CD4-positive, alpha-beta memory T cell (primary cell): ENCODE measurements around the gene MYO18A. TPM values are rescaled to one million over a fixed set of nuclear protein-coding genes. Genes with fewer than 3 reads are reported as not detected.

ENCODE experiments used
- CTCF ChIA-PET: fragments of 350-600 bp; sonication (Branson Sonifier 250); formaldehyde crosslinking; loops from one replicate; lab custom pipeline; 2021; ENCODE audit warnings: inconsistent platforms; ENCODE audit not compliant: partially characterized antibody; lab: Charles Lee
- POLR2A ChIA-PET: fragments of 350-600 bp; sonication (Branson Sonifier 250); formaldehyde crosslinking; loops from one replicate; lab custom pipeline; 2021; ENCODE audit not compliant: partially characterized antibody; lab: Charles Lee
- DNase-seq, 5 donors: peaks; one replicate each; pipeline versions ENCODE4 v3.0.0 to v3.0.0-alpha.2; 2020 to 2022; ENCODE audit warnings: mixed read lengths in 1 of 5
- H3K27ac ChIP-seq: one replicate; pipeline ENCODE4 v1.7.0; 2013; ENCODE audit warnings: low read depth, low read length
- H3K27me3 ChIP-seq: 2 replicates; pipeline ENCODE4 v1.7.0; 2013; ENCODE audit warnings: mild to moderate bottlenecking, low read length, moderate library complexity; ENCODE audit not compliant: insufficient read depth
- H3K36me3 ChIP-seq: 2 replicates; pipeline ENCODE4 v1.7.0; 2013; ENCODE audit warnings: mild to moderate bottlenecking, low read length, moderate library complexity; ENCODE audit not compliant: insufficient read depth
- H3K4me1 ChIP-seq: 2 replicates; pipeline ENCODE4 v1.7.0; 2013; ENCODE audit warnings: mild to moderate bottlenecking, low read length, moderate library complexity; ENCODE audit not compliant: insufficient read depth
- H3K4me3 ChIP-seq, 2 donors: one replicate each; pipeline ENCODE4 v1.7.0; 2013; ENCODE audit warnings: low read length in 2 of 2, mild to moderate bottlenecking in 1 of 2
- H3K9me3 ChIP-seq, 2 donors: one replicate each; pipeline ENCODE4 v1.7.0; 2013; ENCODE audit warnings: low read length in 2 of 2, control low read depth in 1 of 2; ENCODE audit not compliant: control insufficient read depth in 1 of 2
- H3K27ac Mint-ChIP-seq, 7 donors: one replicate each; pipeline ENCODE4 v1.8.0; 2020 to 2021; ENCODE audit warnings: mixed read lengths in 7 of 7, mild to moderate bottlenecking in 6 of 7, inconsistent platforms in 3 of 7, moderate library complexity in 3 of 7
- H3K27me3 Mint-ChIP-seq, 2 donors: one replicate each; pipeline ENCODE4 v1.8.0; 2020 to 2021; ENCODE audit warnings: mixed read lengths in 2 of 2
- H3K36me3 Mint-ChIP-seq, 2 donors: one replicate each; pipeline ENCODE4 v1.8.0; 2020 to 2021; ENCODE audit warnings: mixed read lengths in 2 of 2, inconsistent platforms in 1 of 2, mild to moderate bottlenecking in 1 of 2
- H3K4me1 Mint-ChIP-seq, 4 donors: one replicate each; pipeline ENCODE4 v1.8.0; 2020 to 2021; ENCODE audit warnings: mixed read lengths in 4 of 4, mild to moderate bottlenecking in 1 of 4
- H3K4me3 Mint-ChIP-seq, 8 donors: one replicate each; pipeline ENCODE4 v1.8.0; 2020 to 2021; ENCODE audit warnings: mixed read lengths in 8 of 8, mild to moderate bottlenecking in 7 of 8, moderate library complexity in 6 of 8, inconsistent platforms in 3 of 8
- H3K9me3 Mint-ChIP-seq, 8 donors: one replicate each; pipeline ENCODE4 v1.8.0; 2020 to 2021; ENCODE audit warnings: mixed read lengths in 8 of 8, mild to moderate bottlenecking in 5 of 8, inconsistent platforms in 3 of 8, moderate library complexity in 1 of 8
- intact Hi-C: fragments of 100-400 bp; cut with micrococcal nuclease; formaldehyde crosslinking; loops from one replicate; pipeline ENCODE4 v1.15.1; 2023
- polyA plus RNA-seq, 2 donors: library from polyadenylated mRNA; unstranded; fragments of 300-500 nt; fragmentation: Illumina TruSeq; gene quantifications; one replicate each; pipeline ENCODE4 v1.2.3, GENCODE V29; 2021
- total RNA-seq, 2 experiments: library from RNA; stranded (reverse); gene quantifications; one replicate each; pipeline ENCODE4 v1.2.3, GENCODE V29; 2021

The MYO18A gene
- total and polyA plus RNA-seq, 4 experiments from 2014 or later: 6.0 to 136 (median 89.5) TPM

DNA sequence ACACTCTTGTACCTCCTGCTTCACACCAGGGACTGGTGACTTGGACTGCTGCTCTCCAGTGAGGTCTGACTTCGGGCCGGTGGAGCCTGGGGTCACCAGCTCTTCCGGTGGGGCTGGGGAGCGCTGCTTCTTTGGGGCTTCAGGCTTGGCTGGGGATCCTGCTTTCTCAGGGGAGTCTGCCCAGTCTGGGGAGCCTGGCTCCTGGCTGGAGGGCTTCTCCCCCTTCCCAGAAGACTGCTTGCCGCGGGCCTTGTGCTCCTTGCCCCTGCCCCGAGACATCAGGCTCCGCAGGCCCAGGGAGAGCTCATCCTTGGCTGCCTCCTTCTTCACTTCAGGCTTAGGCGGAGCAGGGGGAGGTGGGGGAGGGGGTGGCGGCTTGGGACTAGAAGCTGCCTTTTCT, 52.4 kb downstream of the MYO18A start:
- Mint-ChIP-seq H3K27me3 (no peaks in the 10 kb centered on the region), H3K4me1 (peaks cover 13 to 34% (median 25%) of the 10 kb centered on the region in 4 donors), H3K9me3 (no peaks in the 10 kb centered on the region), H3K4me3 (no peak overlapping the region), H3K27ac (no peak overlapping the region), H3K36me3 (peaks cover 0 to 30% of the 10 kb centered on the region in 2 donors)
- no peaks in the 10 kb centered on the region for H3K27me3 ChIP-seq
- H3K9me3 ChIP-seq: no peaks in the 10 kb centered on the region
- H3K4me3 ChIP-seq: no peak overlapping the region
- intact Hi-C loops: no loop called here
- H3K4me1 ChIP-seq: peaks cover 32% of the 10 kb centered on the region
- ChIA-PET CTCF (interaction anchor here (0.7 to 11.4 kb wide), 4 partner anchors 10 to 162 kb away, joined by 3 to 77 read pairs (median 14); no protein-coding TSS in a partner anchor), POLR2A (interaction anchor here (0.7 to 5.0 kb wide), 2 partner anchors 12 to 408 kb away, joined by 3 to 32 read pairs; no protein-coding TSS in a partner anchor)
- peaks cover 27% of the 10 kb centered on the region for H3K36me3 ChIP-seq
- H3K27ac ChIP-seq: no peak overlapping the region
- DNase-seq: no peak

DNA sequence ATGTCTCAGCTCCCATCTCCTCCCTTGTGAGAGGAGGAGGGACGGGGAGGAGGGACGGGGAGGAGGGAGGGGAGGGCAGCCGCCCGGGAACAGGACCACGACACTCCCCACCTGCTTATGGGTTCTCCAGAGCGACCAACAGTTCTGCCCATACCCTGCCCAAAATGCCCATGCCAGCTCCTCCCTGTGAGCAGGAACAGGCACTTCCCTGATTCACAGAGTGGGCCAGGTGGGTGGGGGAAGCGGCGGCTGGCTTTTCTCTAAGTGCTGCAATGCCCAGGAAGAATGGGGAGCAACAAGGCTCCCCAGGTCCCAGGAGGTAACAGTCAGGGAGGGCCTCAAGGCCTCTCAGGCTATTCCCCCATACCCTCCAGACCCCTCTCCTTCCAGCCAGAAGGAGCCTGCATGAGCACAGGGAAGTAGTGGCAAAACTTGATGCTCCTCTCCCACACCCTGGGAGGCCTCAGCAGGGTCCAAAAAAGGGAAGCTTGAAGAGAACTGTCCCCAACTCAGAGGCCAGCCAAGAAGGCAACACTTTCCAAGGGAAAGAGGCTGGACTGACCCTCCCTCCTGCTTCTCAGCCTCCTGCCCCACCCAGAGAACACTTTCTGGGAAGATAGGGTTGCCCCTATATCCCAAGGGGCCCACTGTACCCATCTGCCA, 53.8 kb downstream of the MYO18A start:
- no peaks in the 10 kb centered on the region for H3K27me3 ChIP-seq
- ChIA-PET POLR2A (interaction anchor here (2.9 kb wide), 1 partner anchor 18 kb away, joined by 18 read pairs; no protein-coding TSS in a partner anchor), CTCF (interaction anchor here (2.7 to 11.4 kb wide), 6 partner anchors 9 to 243 kb away, joined by 8 to 213 read pairs (median 60); partner anchors contain the start of gene MYO18A)
- no peaks in the 10 kb centered on the region for H3K9me3 ChIP-seq
- Mint-ChIP-seq H3K9me3 (no peaks in the 10 kb centered on the region), H3K4me3 (no peak overlapping the region), H3K27me3 (no peaks in the 10 kb centered on the region), H3K4me1 (peaks cover 8 to 20% (median 14%) of the 10 kb centered on the region in 4 donors), H3K27ac (peak overlapping the region in 2 of 7 donors; percentile 48 to 62), H3K36me3 (peaks cover 6 to 32% of the 10 kb centered on the region in 2 donors)
- H3K4me1 ChIP-seq: peaks cover 18% of the 10 kb centered on the region
- no peak for DNase-seq
- no peak overlapping the region for H3K4me3 ChIP-seq
- intact Hi-C loops: no loop called here
- H3K27ac ChIP-seq: no peak overlapping the region
- H3K36me3 ChIP-seq: peaks cover 41% of the 10 kb centered on the region

DNA sequence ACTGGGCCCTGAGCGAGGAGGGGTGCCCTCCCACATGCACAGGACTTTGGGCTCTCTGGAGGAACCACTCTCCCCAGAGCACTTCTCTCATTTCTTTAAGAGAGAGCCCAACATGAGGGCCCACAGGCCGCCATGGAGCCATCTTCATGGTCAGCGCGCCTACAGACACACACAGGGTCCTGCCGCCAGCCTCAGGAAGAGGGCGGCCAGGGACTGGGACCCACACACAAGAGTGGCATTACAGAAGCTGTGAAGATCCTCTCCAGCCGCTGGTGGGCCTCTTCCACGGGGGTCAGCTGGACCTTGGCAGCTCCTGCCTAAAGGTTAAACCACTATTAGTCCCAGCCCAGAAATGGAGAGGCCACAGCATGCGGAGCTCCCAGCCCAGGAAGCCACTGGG, 54.5 kb downstream of the MYO18A start:
- H3K36me3 Mint-ChIP-seq: peaks cover 6 to 34% of the 10 kb centered on the region in 2 donors
- DNase-seq: no peak
- H3K4me1 ChIP-seq: peaks cover 10% of the 10 kb centered on the region
- peaks cover 6 to 12% (median 10%) of the 10 kb centered on the region in 4 donors for H3K4me1 Mint-ChIP-seq
- ChIA-PET CTCF (interaction anchor here (1.3 to 11.4 kb wide), 10 partner anchors 8 to 244 kb away, joined by 3 to 213 read pairs (median 17); partner anchors contain the start of genes MYO18A and NUFIP2), POLR2A (interaction anchor here (2.2 to 2.9 kb wide), 2 partner anchors 14 to 19 kb away, joined by 18 to 32 read pairs; no protein-coding TSS in a partner anchor)
- H3K4me3 Mint-ChIP-seq: no peak overlapping the region
- no peaks in the 10 kb centered on the region for H3K9me3 Mint-ChIP-seq
- intact Hi-C loops: no loop called here
- peak overlapping the region in 1 of 7 donors; percentile 63 for H3K27ac Mint-ChIP-seq
- H3K36me3 ChIP-seq: peaks cover 49% of the 10 kb centered on the region
- no peaks in the 10 kb centered on the region for H3K27me3 ChIP-seq
- no peak overlapping the region for H3K4me3 ChIP-seq
- H3K9me3 ChIP-seq: no peaks in the 10 kb centered on the region
- no peaks in the 10 kb centered on the region for H3K27me3 Mint-ChIP-seq
- no peak overlapping the region for H3K27ac ChIP-seq

DNA sequence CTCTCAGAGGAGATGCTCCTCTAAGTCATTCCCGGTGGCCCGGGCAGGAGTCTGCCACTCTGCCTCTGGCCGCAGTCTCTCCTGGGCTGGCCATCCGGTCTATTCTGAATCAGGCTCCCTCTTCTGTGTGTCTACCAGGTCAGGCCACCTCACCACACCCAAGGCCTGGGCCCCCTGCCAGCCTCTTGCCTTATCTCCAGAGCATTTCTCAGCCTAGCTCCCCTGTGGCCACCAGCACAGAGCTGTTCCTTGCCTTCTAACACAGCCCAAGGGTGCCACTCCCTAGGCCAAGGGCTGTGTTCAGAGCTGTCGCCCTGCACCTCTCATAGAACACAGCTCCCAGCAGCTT, 55.3 kb downstream of the MYO18A start:
- Mint-ChIP-seq H3K4me3 (no peak overlapping the region), H3K9me3 (no peaks in the 10 kb centered on the region), H3K4me1 (peaks cover 6 to 12% (median 7%) of the 10 kb centered on the region in 4 donors), H3K36me3 (peaks cover 6 to 36% of the 10 kb centered on the region in 2 donors), H3K27ac (peak overlapping the region in 6 of 7 donors; percentile 4 to 68 (median 38)), H3K27me3 (no peaks in the 10 kb centered on the region)
- no peaks in the 10 kb centered on the region for H3K27me3 ChIP-seq
- no peaks in the 10 kb centered on the region for H3K9me3 ChIP-seq
- H3K4me1 ChIP-seq: peaks cover 7% of the 10 kb centered on the region
- no peak overlapping the region for H3K4me3 ChIP-seq
- H3K36me3 ChIP-seq: peaks cover 56% of the 10 kb centered on the region
- ChIA-PET CTCF (interaction anchor here (1.2 to 11.4 kb wide), 23 partner anchors 7 to 452 kb away, joined by 3 to 213 read pairs (median 8); partner anchors contain the start of genes MYO18A and NUFIP2), POLR2A (interaction anchor here (1.0 to 2.9 kb wide), 8 partner anchors 13 to 167 kb away, joined by 3 to 32 read pairs (median 8); partner anchors contain the start of gene MYO18A)
- DNase-seq: no peak
- H3K27ac ChIP-seq: no peak overlapping the region
- intact Hi-C loops: loop anchor here (1.0 kb wide), 3 partner anchors 16 to 55 kb away; partner anchors contain the start of gene MYO18A

DNA sequence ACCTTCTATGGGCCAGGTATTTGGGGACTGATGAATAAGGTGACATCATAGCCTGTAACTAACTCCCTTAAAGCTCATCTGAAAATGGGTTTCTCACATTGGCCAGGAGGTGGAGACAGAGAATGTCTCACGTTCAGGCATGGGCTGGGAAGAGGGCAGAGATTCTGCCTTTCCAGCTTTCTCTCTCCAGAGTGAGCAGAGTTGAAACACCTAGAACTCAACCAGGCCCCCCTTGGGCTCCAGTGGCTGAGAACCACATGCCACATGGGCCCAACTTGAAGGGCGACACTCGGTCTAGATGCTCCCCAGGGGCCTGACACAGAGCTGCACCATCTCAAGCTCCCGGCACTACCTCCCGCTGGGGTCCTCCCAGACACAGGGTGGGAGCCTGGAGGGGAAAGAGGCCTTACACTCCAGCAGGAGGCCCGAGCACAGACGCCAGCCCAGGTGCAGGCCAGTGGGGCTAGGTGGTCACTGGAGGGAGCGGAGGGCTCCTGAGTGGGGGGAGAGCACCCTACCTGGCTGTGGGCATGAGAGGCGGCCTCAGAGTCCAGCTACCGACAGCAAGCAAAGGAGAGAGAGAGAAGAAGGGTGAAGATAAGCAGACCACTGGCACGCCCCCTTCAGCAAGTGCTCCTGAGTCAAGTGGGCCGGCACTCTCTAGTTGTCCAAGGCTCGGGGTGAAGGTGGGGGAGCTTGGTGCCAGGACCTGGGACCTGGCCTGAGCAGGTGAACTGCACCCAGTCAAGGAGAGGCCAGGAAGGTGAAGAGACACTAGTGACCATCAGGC, 55.9 kb downstream of the MYO18A start:
- peaks cover 8 to 35% of the 10 kb centered on the region in 2 donors for H3K36me3 Mint-ChIP-seq
- no peak overlapping the region for H3K4me3 Mint-ChIP-seq
- H3K27ac ChIP-seq: no peak overlapping the region
- peak; percentile 37 to 60 (median 42) for DNase-seq
- no peak overlapping the region for H3K27ac Mint-ChIP-seq
- ChIA-PET POLR2A (interaction anchor here (1.0 to 2.9 kb wide), 12 partner anchors 9 to 398 kb away, joined by 3 to 32 read pairs (median 6); partner anchors contain the start of gene MYO18A), CTCF (interaction anchor here (0.6 to 11.4 kb wide), 29 partner anchors 7 to 451 kb away, joined by 3 to 213 read pairs (median 7); partner anchors contain the start of genes MYO18A and NUFIP2)
- no peaks in the 10 kb centered on the region for H3K27me3 Mint-ChIP-seq
- no peaks in the 10 kb centered on the region for H3K9me3 ChIP-seq
- peaks cover 7% of the 10 kb centered on the region for H3K4me1 ChIP-seq
- no peak overlapping the region for H3K4me3 ChIP-seq
- H3K27me3 ChIP-seq: no peaks in the 10 kb centered on the region
- peaks cover 6 to 12% (median 7%) of the 10 kb centered on the region in 4 donors for H3K4me1 Mint-ChIP-seq
- no peaks in the 10 kb centered on the region for H3K9me3 Mint-ChIP-seq
- H3K36me3 ChIP-seq: peaks cover 53% of the 10 kb centered on the region
- intact Hi-C loops: loop anchor here (1.0 kb wide), 3 partner anchors 17 to 56 kb away; partner anchors contain the start of gene MYO18A

DNA sequence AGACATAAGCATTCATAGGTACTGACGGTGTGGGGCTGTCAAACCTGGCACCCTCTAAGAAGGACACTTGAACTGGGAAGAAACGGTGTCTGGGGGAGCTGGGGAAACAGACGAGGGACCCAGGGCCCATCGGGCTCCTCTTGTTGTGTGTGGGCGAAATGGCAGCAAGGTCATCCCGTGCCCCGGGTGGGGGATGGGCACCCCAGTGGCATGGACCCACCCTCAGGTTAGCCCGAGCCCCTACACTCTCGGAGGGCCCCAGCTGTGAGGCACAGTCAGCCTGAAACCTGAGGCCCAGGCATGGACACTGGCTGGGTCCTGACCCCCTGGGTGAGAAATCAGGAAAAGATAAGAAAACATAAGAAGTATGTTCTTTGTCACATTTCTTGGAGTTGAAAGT, 57.1 kb downstream of the MYO18A start:
- Mint-ChIP-seq H3K27me3 (no peaks in the 10 kb centered on the region), H3K36me3 (peaks cover 16 to 36% of the 10 kb centered on the region in 2 donors), H3K4me1 (peaks cover 4 to 9% (median 5%) of the 10 kb centered on the region in 4 donors), H3K27ac (no peak overlapping the region), H3K9me3 (no peaks in the 10 kb centered on the region), H3K4me3 (no peak overlapping the region)
- peaks cover 55% of the 10 kb centered on the region for H3K36me3 ChIP-seq
- peaks cover 7% of the 10 kb centered on the region for H3K4me1 ChIP-seq
- H3K4me3 ChIP-seq: no peak overlapping the region
- no peak overlapping the region for H3K27ac ChIP-seq
- no peak for DNase-seq
- intact Hi-C loops: no loop called here
- H3K9me3 ChIP-seq: no peaks in the 10 kb centered on the region
- H3K27me3 ChIP-seq: no peaks in the 10 kb centered on the region
- POLR2A ChIA-PET: interaction anchor here (1.2 to 2.9 kb wide), 5 partner anchors 10 to 54 kb away, joined by 3 to 32 read pairs (median 15); no protein-coding TSS in a partner anchor
- CTCF ChIA-PET: interaction anchor here (1.1 to 5.7 kb wide), 7 partner anchors 20 to 168 kb away, joined by 3 to 213 read pairs (median 11); partner anchors contain the start of gene MYO18A
